AG04450 (cell line): ENCODE data around the gene KLHL17. TPM values are rescaled to one million over a fixed set of nuclear protein-coding genes. Genes with fewer than 3 reads are reported as not detected.

Experiments
- CTCF ChIA-PET: fragments of 300-600, 350-600 bp; formaldehyde crosslinking; extraction: SDS; loops from one replicate; lab custom pipeline; 2022; ENCODE audit warnings: antibody characterized with exemption, inconsistent platforms; lab: Charles Lee
- POLR2A ChIA-PET: fragments of 350-600 bp; formaldehyde crosslinking; extraction: SDS; loops from one replicate; lab custom pipeline; 2021; ENCODE audit warnings: antibody characterized with exemption, inconsistent platforms; lab: Yijun Ruan, JAX
- DNase-seq: peaks from one replicate; pipeline ENCODE4 v3.0.0-alpha.2; 2011; ENCODE audit warnings: low read depth, low spot score
- H3K27ac ChIP-seq: one replicate; pipeline ENCODE4 v1.5.1; 2012; ENCODE audit warnings: low read depth, low read length, control low read depth
- H3K27me3 ChIP-seq: one replicate; pipeline ENCODE4 v1.6.0; 2012; ENCODE audit warnings: low read length; ENCODE audit not compliant: control insufficient read depth, insufficient read depth
- H3K4me3 ChIP-seq: 2 replicates; pipeline ENCODE4 v1.5.1; 2011; ENCODE audit warnings: mild to moderate bottlenecking, low read depth, low read length, control low read depth
- H3K9me3 ChIP-seq: 2 replicates; pipeline ENCODE4 v1.5.1; 2012; ENCODE audit warnings: low read length; ENCODE audit not compliant: control insufficient read depth, insufficient read depth
- polyA plus RNA-seq: library from polyadenylated mRNA; depleted of rRNA; stranded (reverse); fragments of >200 nt; gene quantifications from 2 replicates; pipeline ENCODE4 v1.2.3, GENCODE V29; 2011
- TF ChIP-seq, protein P1 (sequence below): IDR thresholded peaks from 2 replicates; pipeline ENCODE4 v1.5.1; 2011; ENCODE audit warnings: low read depth, low read length, control low read depth, inconsistent platforms

KLHL17 gene
- polyA plus RNA-seq, 1 experiment = 5.5 TPM

DNA sequence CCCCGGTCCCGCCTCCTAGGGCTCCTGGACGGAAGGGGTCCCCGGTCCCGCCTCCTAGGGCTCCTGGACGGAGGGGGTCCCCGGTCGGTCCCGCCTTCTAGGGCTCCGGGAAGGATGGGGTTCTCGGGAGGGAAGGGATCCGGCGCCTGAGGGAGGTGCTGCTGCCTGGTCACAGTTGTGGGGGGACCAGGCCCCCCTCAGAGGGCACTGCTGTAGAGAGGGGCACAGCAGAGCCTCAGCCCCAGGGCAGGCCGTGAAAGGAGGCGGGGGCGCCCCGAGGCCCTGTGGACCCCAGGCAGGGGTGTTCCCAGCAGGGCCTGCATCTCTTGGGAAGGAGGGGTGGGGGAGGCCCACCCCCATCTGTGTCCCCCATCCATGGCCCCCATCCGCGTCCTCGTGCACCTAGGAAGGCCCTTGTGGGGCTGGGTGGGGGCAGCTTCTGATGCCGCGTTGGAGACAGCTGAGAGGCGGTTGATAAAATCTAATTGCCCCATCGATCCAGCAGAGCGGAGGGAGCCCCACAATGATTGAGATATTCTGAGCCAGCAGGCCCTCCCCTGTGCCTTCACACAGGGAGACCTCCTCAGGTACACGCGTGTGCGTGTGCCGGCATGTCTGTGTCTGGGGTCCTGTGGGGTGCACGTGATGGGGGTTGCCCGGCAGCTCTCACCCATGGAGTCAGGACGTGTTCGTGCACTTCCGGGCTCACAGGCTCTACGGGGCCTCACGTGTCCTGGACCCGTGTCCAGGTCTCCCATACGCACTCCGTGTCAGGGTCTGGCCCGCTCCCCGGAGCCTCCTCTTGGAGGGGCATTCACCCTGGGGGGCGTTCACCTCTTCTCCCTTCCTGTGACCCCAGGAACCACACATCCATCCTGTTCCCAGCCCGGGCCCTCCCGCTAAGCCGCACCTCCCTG is 23.8 kb upstream of the KLHL17 start:
- TF ChIP-seq, protein P1, sequence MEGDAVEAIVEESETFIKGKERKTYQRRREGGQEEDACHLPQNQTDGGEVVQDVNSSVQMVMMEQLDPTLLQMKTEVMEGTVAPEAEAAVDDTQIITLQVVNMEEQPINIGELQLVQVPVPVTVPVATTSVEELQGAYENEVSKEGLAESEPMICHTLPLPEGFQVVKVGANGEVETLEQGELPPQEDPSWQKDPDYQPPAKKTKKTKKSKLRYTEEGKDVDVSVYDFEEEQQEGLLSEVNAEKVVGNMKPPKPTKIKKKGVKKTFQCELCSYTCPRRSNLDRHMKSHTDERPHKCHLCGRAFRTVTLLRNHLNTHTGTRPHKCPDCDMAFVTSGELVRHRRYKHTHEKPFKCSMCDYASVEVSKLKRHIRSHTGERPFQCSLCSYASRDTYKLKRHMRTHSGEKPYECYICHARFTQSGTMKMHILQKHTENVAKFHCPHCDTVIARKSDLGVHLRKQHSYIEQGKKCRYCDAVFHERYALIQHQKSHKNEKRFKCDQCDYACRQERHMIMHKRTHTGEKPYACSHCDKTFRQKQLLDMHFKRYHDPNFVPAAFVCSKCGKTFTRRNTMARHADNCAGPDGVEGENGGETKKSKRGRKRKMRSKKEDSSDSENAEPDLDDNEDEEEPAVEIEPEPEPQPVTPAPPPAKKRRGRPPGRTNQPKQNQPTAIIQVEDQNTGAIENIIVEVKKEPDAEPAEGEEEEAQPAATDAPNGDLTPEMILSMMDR = no peak
- Histone ChIP-seq H3K27me3 (peaks cover 4% of the 10 kb centered on the region), H3K9me3 (no peaks in the 10 kb centered on the region; the same call in 1 of the 2 replicates), H3K27ac (no peak overlapping the region), H3K4me3 (no peak overlapping the region)
- ChIA-PET POLR2A (no interaction called here), CTCF (no interaction called here)
- DNase-seq = no peak

DNA sequence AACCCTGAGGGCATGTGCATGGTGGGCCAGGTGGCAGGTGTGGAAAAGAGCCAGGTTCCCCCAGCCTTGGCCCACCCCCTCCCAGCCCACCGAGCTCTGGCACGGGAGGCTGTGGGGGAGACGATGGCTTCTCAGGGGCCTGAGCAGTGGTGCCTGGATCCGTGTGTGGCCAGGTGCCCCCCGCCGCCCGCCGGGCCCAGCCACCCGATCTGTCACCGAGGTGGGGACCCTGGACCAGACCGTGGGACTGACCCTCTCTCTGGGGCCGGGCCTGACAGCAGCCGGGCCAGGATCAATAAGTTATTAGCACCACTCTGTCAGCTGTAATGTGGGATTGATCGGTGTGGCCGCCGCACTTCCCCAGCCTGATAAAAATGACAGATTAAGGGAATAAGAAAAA is 22.9 kb upstream of the KLHL17 start:
- no peak overlapping the region for H3K27ac ChIP-seq
- H3K27me3 ChIP-seq = peaks cover 4% of the 10 kb centered on the region
- H3K4me3 ChIP-seq = no peak overlapping the region
- TF ChIP-seq, protein P1 = no peak
- no peak for DNase-seq
- POLR2A ChIA-PET = no interaction called here
- H3K9me3 ChIP-seq = no peaks in the 10 kb centered on the region; the same call in 1 of the 2 replicates
- CTCF ChIA-PET = interaction anchor here (1.1 to 1.8 kb wide), 2 partner anchors 33 to 68 kb away, joined by 4 to 9 read pairs; no protein-coding TSS in a partner anchor

DNA sequence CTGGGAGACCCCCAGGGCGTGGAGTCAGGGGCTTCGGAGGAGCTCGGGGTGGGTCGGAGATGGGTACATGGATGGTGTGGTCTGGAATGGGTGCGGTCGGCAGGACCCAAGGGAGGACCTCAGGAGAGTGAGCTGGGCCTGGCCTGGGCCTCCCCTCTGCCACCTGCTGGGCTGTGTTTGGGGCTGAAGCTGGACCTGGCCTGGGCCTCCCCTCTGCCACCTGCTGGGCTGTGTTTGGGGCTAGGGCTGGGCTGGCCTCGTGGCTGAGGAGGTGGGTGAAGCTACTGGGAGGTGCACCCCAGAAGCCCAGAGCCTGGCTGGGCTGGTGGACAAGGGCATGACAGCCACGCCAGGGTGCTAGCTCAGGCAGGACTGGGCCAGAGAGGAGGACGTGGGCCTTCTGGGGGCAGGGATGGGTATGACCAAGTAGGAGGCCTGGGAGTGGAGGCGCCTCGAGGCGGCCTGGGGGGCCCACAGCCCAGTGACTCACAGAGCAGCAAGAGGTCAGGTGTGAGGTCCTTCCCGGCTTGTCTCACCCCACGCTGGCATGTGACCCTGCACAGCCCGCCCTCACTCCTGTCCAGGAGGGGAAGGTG is 22.2 kb upstream of the KLHL17 start:
- Histone ChIP-seq H3K4me3 (no peak overlapping the region), H3K27me3 (peaks cover 4% of the 10 kb centered on the region), H3K9me3 (no peaks in the 10 kb centered on the region; the same call in 1 of the 2 replicates), H3K27ac (no peak overlapping the region)
- TF ChIP-seq, protein P1 = peak; percentile 54
- POLR2A ChIA-PET = interaction anchor here (1.4 kb wide), 1 partner anchor 22 kb away, joined by 4 read pairs; no protein-coding TSS in a partner anchor
- CTCF ChIA-PET = interaction anchor here (1.1 to 1.8 kb wide), 2 partner anchors 34 to 69 kb away, joined by 4 to 9 read pairs; no protein-coding TSS in a partner anchor
- no peak for DNase-seq

DNA sequence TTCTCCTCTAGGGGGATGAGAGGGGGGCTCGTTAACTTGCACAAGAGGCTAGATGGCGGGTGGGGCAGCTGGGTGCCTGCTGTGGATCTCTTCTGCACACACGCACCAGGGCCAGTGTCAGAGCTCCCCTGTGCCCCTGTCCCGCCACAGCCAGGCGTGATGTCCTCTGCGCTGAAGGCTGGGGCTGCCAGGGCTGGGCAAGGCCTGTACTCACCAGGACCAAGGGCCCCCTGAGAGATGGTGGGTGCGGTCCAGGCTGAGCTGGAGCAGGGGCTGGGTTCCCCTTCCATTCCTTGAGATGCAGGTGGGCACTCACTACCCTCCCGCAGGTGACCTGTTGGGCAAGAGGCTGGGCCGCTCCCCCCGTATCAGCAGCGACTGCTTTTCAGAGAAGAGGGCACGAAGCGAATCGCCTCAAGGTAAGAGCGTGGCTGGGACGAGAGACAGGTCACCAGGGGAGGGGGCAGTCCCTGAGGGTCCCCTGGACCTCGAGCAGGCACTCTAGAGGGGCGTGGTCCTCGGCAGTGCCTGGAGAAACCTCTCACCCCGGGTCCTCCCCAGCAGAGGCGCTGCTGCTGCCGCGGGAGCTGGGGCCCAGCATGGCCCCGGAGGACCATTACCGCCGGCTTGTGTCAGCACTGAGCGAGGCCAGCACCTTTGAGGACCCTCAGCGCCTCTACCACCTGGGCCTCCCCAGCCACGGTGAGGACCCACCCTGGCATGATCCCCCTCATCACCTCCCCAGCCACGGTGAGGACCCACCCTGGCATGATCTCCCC is 21.5 kb upstream of the KLHL17 start:
- no peaks in the 10 kb centered on the region; the same call in 1 of the 2 replicates for H3K9me3 ChIP-seq
- ChIA-PET POLR2A (interaction anchor here (1.4 kb wide), 1 partner anchor 22 kb away, joined by 4 read pairs; no protein-coding TSS in a partner anchor), CTCF (interaction anchor here (1.1 to 1.8 kb wide), 2 partner anchors 35 to 70 kb away, joined by 4 to 9 read pairs; no protein-coding TSS in a partner anchor)
- TF ChIP-seq, protein P1 = no peak
- no peak overlapping the region for H3K4me3 ChIP-seq
- peaks cover 4% of the 10 kb centered on the region for H3K27me3 ChIP-seq
- H3K27ac ChIP-seq = no peak overlapping the region
- no peak for DNase-seq
